ENCODE measurements around the gene C13orf46.

DNA sequence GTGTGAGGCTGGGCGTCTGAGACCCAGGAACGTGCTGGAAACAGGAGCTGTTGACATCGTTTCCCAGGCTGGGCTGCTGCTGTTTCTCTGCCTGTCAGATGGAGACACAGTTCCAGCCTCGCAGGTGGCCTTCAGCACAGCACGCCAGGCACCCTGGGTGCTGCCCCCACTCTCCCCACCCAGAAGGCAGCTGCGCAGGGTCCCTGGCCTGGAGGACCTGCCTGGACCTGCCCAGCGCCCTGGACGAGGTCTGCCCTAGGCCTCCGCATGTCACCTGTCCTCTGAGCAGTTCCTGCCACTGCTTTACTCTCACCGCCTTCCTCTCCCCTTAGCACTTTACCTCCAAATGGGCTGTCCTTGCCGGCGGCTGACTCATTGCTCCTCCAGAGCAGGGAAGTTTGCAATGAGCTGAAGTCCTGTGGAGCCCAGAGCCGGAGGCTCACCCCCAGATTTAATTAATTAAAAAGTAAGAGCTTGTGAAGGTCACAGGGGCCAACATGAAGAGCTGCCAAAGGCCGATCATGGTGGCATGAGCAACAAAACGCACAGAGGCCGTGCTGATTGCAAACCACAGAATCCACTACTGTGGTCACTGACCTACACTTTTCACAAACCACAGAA is 32.2 kb downstream of the C13orf46 start:
- TF ChIP-seq, protein P1, sequence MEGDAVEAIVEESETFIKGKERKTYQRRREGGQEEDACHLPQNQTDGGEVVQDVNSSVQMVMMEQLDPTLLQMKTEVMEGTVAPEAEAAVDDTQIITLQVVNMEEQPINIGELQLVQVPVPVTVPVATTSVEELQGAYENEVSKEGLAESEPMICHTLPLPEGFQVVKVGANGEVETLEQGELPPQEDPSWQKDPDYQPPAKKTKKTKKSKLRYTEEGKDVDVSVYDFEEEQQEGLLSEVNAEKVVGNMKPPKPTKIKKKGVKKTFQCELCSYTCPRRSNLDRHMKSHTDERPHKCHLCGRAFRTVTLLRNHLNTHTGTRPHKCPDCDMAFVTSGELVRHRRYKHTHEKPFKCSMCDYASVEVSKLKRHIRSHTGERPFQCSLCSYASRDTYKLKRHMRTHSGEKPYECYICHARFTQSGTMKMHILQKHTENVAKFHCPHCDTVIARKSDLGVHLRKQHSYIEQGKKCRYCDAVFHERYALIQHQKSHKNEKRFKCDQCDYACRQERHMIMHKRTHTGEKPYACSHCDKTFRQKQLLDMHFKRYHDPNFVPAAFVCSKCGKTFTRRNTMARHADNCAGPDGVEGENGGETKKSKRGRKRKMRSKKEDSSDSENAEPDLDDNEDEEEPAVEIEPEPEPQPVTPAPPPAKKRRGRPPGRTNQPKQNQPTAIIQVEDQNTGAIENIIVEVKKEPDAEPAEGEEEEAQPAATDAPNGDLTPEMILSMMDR (IDR thresholded peaks at IDR 0.05) = no peak
- no peak for TF ChIP-seq POLR2A (IDR thresholded peaks at IDR 0.05)

All from esophagus squamous epithelium (tissue), 4 donors.